GM06990 (cell line): ENCODE measurements around the gene IGLL5.

Experiments
- DNase-seq: peaks from one replicate; pipeline ENCODE4 v3.0.0-alpha.2; 2011; ENCODE audit not compliant: insufficient read length; ENCODE audit errors: extremely low read depth
- H3K27me3 ChIP-seq: replicated peaks from 2 replicates; pipeline ENCODE4 v1.6.0; 2011; ENCODE audit warnings: low read length; ENCODE audit not compliant: control insufficient read depth, insufficient read depth
- H3K36me3 ChIP-seq: 2 replicates; pipeline ENCODE4 v1.5.1; 2011; ENCODE audit warnings: low read length; ENCODE audit not compliant: control insufficient read depth, insufficient read depth
- H3K4me3 ChIP-seq: replicated peaks from 2 replicates; pipeline ENCODE4 v1.5.1; 2011; ENCODE audit warnings: low read depth, mild to moderate bottlenecking, control low read depth, low read length
- CTCF ChIP-seq: IDR thresholded peaks from 2 replicates; pipeline ENCODE4 v1.5.1; 2011; ENCODE audit warnings: low read length, control low read depth, mild to moderate bottlenecking, inconsistent platforms; ENCODE audit not compliant: insufficient read depth, poor library complexity, severe bottlenecking

Gene IGLL5

GRCh38 chr22:22911327-22912134 lies 23.9 kb downstream of the IGLL5 start:
- no peak for DNase-seq

GRCh38 chr22:22912135-22912987 lies 24.7 kb downstream of the IGLL5 start:
- no peak overlapping the region for H3K4me3 ChIP-seq
- no peak for TF ChIP-seq CTCF
- no peaks in the 10 kb centered on the region for H3K27me3 ChIP-seq

More at GRCh38 chr22:22911327-22912134, 23.9 kb downstream of the IGLL5 start:
- H3K27me3 ChIP-seq: no peaks in the 10 kb centered on the region
- no peak for TF ChIP-seq CTCF
- no peaks in the 10 kb centered on the region for H3K36me3 ChIP-seq
- H3K4me3 ChIP-seq: no peak overlapping the region

GRCh38 chr22:22912988-22913253 lies 25.3 kb downstream of the IGLL5 start:
- Histone ChIP-seq H3K36me3 (no peaks in the 10 kb centered on the region), H3K27me3 (no peaks in the 10 kb centered on the region), H3K4me3 (no peak overlapping the region)
- DNase-seq: no peak
- no peak for TF ChIP-seq CTCF

More at GRCh38 chr22:22912135-22912987, 24.7 kb downstream of the IGLL5 start:
- no peaks in the 10 kb centered on the region for H3K36me3 ChIP-seq
- DNase-seq: no peak

GRCh38 chr22:22913989-22914388 lies 26.4 kb downstream of the IGLL5 start:
- H3K36me3 ChIP-seq: no peaks in the 10 kb centered on the region
- no peak for DNase-seq
- H3K27me3 ChIP-seq: no peaks in the 10 kb centered on the region
- no peak for TF ChIP-seq CTCF
- no peak overlapping the region for H3K4me3 ChIP-seq

- Histone ChIP-seq H3K27me3 (no peaks in the 10 kb centered on the region), H3K4me3 (no peak overlapping the region), H3K36me3 (no peaks in the 10 kb centered on the region)
- TF ChIP-seq CTCF: no peak
- no peak for DNase-seq
Measured at GRCh38 chr22:22914726-22915669, 27.4 kb downstream of the IGLL5 start.
